ENCODE measurements around the gene U2AF1L4.
A peak's percentile ranks its signal among the peaks of the same experiment; 100 is the strongest.
"Not testable (repeated sequence)": the region's sequence is repeated elsewhere in the genome, so short reads cannot be mapped to it uniquely, and the experiment has no call there.

The U2AF1L4 gene

DNA sequence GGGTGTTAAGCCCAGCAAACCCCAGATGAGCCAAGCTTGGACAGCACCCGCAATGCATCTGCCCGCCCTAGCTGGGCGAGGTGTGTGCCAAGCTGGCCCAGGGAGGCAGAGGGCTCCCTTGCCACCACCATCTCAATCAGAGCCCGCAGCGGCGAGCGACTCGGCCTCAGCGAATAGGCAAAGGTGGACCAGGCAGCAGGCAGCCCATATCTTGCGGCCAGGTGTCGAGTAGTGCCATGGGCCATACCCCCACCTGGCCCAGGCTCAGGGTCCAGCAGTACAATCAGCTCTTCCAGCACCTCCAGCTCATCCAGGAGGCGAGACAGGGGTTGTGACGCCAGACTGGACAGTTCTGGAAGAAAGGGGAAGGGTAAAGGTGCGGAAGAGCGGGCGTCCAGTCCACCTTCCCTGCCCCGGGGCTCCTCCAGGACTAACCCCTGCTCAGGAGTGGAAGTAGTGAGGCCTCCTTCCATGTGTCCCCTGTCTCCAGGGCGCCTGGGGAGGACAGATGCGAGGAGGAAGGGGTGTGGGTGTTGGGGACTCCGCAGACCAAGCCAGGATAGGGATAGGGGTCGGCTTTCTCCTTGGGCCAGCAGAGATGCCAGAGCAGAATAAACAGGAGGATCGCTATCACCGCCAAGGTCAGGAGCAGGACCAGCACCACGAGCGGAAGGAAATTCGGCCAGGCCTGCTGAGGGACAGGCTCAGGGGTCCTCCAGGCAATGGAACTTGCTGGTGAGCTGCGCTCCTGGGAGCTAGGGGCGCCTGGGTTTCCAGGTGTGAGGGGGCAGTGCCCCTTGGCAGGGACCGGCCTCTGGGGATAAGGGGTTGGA, 5.7 kb downstream of the U2AF1L4 start:
- peak; percentile 45 for DNase-seq

DNA sequence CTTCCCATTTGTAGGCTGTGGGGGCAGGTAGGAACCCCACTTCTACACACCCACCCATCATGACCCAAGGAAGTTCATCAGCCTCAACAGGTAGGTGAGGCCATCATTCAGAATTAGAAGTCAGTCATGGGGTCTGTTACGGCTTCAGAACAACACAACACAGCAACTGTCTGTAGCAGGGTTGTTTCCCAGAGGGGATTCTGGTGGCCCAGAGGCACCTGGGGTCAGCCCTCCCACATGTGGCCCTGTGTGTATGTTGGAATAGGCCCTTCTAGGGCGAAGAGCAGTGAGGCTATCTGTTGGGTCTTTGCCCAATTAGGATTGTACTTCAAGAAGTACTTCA, 6.4 kb downstream of the U2AF1L4 start:
- DNase-seq: no peak

DNA sequence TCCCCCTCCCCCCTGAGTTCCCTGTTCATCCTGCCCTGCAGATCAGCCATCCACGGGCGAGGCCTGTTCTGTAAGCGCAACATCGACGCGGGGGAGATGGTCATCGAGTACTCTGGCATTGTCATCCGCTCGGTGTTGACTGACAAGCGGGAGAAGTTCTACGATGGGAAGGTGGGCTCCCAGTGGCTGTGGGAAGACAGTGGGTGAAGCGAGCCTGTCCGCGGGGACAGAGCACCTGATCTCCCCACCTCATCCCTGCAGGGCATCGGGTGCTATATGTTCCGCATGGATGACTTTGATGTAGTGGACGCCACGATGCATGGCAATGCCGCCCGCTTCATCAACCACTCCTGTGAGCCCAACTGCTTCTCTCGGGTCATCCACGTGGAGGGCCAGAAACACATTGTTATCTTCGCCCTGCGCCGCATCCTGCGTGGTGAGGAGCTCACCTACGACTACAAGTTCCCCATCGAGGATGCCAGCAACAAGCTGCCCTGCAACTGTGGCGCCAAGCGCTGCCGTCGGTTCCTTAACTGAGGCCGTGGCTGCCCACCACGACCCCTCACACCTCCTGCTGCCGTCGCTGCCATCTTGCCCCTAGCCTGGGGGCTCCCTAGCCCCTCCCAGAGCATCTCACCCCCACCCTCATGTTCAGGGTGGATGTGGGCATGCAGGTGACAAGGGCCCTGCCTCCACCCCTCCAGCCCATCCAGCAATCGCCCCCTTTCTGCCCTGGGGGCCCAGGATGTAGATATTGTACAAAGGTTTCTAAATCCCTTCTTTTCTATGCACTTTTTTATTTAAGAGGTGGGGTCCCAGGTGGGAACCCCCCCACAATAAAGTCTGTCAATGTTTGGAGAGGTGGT, 7.0 kb downstream of the U2AF1L4 start:
- no peak for DNase-seq

DNA sequence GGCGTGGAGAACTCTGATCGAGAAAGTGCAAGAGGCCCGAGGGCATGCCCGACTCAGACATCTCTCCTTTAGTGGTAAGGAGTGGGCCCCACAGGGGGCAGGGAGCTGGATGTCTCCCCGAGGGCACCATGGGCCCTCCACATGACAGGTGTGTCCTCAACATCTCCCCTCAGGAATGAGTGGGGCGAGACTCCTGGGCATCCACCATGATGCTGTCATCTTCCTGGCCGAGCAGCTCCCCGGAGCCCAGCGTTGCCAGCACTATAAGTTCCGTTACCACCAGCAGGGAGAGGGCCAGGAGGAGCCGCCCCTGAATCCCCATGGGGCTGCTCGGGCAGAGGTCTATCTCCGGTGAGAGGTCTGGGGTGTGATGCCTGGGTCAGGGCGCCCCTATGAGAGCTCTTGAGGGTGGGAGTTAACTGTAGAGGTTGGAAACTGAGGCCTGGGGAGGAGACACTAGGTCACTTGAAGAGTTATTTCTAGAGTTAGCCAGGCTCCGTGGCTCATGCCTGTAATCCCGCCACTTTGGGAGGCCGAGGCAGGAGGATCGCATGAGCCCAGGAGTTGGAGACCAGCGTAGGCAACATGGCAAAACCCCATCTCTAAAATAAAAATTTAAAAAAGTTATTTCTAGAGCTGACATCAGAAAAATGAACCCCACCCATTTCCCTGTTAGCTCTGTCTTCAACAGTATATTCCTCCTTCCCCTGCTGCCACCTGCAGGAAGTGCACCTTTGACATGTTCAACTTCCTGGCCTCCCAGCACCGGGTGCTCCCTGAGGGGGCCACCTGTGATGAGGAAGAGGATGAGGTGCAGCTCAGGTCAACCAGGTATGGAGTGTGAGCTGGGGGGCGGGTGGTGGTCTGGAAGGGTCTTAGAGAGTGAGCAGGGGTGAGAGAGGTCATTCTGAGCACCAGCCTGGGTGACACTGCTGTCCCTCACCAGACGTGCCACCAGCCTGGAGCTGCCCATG, 8.0 kb downstream of the U2AF1L4 start:
- no peak for DNase-seq

DNA sequence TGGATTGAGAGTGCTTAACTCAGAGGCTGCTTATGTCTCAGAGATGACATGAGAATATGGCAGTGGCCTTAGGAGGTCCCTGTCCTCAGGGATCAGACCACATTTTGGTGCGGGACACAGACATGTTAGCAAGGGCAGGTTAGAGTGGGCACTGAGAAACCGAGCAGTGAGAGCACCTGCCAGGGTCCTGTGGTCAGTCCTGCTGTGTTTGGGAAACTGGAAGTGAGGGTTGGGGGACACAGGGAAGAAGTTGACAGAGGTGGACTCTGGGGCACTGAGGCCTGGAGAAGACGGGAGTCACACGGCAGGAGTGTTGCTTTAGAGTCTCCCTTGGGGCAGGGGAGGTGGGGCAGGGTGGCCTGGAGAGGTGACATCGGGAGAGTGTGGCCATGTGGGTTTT, 10.3 kb downstream of the U2AF1L4 start:
- no peak for DNase-seq

DNA sequence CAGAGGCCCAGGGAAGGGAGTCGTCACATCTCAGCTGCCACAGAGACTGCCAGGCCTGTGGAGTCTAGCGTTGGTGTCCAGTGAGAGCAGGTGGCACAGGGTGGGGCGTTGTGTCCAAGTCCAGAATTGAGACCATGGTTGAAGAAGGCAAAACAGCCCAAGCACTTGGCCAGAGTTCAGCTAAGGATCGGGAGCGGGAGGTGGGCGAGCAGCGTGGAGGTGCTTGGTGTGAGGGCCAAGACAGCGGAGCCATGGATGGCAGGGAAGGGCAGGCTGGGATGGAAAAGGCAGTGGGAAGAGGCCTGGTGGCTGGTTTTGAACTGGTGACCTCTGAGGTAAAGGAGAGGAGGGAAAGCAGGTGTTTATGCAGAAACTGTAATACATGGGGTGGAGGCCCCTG, 10.9 kb downstream of the U2AF1L4 start:
- no peak for DNase-seq

DNA sequence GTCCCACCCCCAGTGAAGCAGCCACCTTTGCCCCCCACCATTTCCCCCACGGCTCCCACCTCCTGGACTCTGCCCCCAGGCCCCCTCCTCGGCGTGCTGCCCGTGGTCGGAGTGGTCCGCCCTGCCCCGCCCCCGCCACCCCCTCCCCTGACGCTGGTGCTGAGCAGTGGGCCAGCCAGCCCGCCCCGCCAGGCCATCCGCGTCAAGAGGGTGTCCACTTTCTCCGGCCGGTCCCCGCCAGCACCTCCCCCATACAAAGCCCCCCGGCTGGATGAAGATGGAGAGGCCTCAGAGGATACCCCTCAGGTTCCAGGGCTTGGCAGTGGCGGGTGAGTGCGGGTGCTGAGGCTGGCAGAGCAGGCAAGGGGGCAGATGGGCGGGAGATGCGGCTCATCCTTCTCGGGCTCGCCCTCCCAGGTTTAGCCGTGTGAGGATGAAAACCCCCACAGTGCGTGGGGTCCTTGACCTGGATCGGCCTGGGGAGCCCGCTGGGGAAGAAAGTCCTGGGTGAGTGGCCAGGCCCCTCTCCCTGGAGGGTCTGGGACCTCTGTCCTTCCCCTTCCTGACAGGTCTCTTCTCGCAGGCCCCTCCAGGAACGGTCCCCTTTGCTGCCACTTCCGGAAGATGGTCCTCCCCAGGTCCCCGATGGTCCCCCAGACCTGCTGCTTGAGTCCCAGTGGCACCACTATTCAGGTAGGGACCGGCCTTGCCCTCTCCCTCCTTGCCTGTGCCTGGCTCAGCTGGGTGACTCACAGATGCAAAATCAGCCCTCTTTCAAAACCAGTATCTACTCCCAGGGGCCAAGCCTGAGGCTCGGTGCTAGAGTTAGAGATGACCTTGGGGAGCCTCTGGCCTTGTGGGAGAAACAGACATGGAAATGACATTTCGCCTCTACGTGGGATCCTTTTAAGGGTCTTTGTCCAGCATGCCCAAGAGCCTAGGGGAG, 11.8 kb downstream of the U2AF1L4 start:
- DNase-seq: no peak

DNA sequence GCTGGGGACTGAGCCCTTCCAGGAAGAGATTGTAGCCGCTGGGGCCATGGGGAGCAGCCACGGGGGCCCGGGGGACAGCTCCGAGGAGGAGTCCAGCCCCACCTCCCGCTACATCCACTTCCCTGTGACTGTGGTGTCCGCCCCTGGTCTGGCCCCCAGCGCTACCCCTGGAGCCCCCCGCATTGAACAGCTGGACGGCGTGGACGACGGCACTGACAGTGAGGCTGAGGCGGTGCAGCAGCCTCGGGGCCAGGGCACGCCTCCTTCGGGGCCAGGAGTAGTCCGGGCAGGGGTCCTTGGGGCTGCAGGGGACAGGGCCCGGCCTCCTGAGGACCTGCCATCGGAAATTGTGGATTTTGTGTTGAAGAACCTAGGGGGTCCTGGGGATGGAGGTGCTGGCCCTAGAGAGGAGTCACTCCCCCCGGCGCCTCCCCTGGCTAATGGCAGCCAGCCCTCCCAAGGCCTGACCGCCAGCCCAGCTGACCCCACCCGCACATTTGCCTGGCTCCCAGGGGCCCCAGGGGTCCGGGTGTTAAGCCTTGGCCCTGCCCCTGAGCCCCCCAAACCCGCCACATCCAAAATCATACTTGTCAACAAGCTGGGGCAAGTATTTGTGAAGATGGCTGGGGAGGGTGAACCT, 12.6 kb downstream of the U2AF1L4 start:
- DNase-seq: no peak

DNA sequence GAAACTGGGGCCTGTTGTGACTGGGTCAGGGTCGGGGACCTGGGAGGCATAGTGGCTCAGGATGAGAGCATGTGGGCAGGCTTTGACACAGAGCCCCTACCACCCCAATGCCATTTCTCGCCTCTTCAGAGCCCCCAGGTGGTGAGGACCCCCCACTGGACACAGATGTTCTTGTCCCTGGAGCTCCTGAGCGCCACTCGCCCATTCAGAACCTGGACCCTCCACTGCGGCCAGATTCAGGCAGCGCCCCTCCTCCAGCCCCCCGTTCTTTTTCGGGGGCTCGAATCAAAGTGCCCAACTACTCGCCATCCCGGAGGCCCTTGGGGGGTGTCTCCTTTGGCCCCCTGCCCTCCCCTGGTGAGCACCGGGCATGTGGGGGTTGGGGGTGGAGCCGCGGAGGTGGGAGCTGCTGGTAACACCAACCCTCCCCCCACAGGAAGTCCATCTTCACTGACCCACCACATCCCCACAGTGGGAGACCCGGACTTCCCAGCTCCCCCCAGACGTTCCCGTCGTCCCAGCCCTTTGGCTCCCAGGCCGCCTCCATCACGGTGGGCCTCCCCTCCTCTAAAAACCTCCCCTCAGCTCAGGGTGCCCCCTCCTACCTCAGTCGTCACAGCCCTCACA, 13.3 kb downstream of the U2AF1L4 start:
- DNase-seq: no peak

DNA sequence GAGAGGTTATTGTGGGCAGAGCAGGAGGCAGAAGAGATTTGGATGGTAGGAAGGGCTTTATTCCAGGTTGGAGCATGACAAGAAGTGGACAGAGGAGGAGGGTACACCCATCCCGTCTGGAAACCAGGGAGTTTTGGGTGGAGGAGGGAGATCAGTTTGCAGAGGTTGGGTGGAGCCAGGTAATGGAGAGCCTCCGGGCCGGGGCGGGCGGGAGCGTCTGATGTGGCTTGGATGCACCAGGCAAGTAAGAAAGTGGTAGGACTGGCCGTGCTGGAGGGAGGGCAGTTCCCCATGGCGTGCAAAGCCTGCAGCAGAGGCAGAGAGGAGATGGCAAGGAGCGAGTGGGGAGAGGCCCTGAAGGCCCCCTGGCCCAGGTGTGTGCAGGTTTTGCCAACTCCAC, 13.9 kb downstream of the U2AF1L4 start:
- no peak for DNase-seq

DNA sequence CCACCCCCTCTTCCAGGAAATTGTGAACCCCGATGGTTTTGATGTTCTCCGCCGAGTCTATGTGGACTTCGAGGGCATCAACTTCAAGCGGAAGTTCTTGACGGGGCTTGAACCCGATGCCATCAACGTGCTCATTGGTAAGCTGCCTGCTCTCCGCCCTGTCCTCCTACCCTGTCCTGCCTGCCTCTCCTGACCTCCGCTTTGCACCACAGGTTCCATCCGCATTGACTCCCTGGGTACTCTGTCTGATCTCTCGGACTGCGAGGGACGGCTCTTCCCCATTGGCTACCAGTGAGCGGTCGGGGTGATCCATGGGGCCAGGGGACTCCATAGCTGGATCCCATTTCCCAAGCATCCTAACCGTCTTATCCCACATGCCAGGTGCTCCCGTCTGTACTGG, 14.9 kb downstream of the U2AF1L4 start:
- DNase-seq: no peak

DNA sequence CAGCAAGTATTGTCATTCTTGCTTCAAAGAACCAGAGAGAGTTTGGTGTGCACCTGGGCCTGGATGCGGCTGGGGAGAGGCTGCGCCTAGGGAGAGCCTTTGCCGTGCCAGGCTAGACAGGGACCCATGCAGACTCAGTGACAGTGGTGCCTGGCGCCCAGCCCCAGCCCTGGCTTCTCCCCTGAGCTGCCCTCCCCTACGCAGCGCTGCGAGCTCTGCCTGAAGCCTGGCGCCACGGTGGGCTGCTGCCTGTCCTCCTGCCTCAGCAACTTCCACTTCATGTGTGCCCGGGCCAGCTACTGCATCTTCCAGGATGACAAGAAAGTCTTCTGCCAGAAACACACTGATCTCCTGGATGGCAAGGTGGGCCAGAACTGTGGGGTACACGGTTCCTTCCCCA, 15.5 kb downstream of the U2AF1L4 start:
- DNase-seq: no peak

DNA sequence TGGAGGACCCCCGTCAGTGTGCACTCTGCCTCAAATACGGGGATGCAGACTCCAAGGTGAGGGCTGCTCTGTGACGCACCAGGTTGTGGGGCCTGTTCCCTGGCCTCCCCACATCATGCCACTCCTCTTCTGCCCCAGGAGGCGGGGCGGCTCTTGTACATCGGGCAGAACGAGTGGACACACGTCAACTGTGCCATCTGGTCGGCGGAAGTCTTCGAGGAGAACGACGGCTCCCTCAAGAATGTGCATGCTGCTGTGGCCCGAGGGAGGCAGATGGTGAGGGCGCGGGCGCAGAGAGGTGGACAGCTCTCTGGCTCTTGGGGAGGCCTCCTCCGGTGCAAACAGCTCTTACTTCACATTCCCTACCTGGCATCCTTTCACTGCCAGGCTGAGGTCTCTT, 16.2 kb downstream of the U2AF1L4 start:
- no peak for DNase-seq

DNA sequence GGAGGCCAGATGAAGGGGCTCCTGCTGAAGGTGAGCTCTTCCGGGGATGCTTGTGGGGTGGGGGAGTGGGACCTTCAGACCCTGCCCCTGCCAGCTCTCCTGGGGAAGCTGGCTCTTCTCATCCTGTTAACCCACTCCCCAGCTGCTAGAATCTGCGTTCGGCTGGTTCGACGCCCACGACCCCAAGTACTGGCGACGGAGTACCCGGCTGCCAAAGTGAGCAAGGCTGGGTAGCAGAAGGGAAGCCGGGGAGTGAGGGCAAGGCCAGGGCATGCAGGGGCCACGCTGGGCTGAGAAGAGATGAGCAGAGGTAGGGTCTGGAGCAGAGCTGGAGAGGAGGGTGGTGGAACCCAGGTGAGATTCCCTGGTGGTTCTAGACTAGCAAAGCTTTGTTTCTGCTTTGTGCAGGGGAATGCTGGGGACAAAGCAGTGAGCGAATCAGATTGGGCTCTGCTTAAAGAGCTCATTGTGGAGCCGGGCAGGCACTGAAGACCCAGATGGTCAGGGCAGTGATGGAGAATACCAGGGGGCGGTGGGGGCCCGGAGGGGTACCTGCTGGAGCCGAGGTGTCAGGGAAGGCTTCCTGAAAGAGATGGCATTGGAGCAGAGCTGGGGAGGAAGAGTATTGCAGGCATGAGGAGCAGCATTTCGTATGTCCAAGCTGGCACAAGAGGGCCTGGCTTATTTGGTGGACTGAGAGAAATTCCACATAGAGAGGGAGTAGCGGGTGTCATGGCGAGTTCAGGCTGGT, 17.1 kb downstream of the U2AF1L4 start:
- no peak for DNase-seq

DNA sequence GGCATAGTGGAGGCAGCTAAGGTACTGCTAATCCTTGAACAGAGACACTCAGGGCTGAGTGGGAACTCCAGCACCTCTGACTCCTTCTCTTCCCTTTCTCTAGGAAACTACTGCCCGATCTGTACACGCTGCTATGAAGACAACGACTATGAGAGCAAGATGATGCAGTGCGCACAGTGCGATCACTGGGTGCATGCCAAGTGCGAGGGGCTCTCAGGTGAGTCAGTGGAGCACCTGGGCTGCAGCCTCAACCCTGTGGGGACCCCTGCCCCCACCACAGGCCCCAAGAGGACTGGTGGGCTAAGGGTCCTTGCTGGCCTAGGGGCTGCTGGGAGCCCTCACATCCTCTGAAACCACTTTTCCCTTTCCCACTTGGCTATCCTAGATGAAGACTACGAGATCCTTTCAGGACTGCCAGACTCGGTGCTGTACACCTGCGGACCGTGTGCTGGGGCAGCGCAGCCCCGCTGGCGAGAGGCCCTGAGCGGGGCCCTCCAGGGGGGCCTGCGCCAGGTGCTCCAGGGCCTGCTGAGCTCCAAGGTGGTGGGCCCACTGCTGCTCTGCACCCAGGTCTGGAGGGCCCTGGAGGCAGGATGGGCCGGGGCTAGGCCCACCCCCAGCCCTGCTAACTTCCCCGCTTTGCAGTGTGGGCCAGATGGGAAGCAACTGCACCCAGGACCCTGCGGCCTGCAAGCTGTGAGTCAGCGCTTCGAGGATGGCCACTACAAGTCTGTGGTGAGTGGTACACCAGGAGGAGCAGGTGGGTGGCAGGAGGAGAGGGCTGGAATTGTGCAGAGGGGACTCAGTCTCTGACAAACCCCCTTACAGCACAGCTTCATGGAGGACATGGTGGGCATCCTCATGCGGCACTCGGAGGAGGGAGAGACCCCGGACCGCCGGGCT, 17.9 kb downstream of the U2AF1L4 start:
- no peak for DNase-seq

DNA sequence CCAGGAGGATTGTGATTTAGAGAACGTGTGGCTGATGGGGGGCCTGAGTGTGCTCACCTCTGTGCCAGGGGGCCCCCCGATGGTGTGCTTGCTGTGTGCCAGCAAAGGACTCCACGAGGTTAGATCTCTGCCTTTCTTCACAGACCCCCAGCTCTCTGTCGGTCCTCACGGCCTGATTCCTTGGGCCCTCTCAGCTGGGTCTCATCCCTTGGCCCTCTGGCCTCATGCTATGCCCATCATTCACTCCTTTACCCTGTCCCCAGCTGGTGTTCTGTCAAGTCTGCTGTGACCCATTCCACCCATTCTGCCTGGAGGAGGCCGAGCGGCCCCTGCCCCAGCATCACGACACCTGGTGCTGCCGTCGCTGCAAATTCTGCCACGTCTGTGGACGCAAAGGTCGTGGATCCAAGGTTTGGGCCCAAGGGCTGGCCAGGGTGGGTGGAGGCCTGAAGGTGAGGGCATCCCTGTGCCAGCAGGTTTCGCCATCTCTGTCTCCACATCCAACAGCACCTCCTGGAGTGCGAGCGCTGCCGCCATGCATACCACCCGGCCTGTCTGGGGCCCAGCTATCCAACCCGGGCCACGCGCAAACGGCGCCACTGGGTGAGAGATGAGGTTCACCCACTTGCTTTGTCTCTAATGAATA, 19.9 kb downstream of the U2AF1L4 start:
- no peak for DNase-seq

DNA sequence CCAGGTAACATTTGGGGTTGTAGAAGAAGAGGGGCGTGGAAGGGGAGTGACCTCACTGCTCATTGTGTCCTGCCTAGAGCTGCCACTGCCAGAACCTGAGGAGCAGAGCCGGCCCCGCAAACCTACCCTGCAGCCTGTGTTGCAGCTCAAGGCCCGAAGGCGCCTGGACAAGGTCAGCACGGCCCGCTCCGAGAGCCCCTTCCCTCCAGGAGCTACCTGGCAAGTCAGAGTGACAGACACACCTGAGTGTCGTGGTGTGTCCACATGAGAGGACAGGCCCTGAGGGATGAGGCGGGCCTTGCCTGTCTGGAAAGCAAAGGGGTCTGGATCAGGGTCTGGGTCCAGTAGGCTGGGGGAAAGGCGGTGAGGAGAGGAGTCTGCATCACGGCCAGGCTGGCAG, 20.7 kb downstream of the U2AF1L4 start:
- no peak for DNase-seq

DNA sequence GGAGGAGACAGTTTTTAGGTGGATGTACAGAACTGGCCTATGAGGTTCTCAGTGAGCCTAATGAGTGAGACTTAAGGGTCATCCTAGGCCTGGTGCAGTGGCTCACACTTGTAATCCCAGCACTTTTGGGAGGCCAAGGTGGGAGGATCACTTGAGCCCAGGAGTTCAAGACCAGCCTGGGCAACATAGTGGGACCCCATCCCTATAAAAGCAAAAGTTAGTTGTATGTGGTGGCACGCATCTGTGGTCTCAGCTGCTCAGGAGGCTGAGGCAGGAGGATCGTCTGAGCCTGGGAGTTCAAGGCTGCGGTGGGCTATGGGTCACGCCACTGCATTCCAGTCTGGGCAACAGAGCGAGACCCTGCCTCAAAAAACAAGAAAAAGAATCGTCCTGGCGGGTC, 21.1 kb downstream of the U2AF1L4 start:
- DNase-seq: not testable (repeated sequence)

DNA sequence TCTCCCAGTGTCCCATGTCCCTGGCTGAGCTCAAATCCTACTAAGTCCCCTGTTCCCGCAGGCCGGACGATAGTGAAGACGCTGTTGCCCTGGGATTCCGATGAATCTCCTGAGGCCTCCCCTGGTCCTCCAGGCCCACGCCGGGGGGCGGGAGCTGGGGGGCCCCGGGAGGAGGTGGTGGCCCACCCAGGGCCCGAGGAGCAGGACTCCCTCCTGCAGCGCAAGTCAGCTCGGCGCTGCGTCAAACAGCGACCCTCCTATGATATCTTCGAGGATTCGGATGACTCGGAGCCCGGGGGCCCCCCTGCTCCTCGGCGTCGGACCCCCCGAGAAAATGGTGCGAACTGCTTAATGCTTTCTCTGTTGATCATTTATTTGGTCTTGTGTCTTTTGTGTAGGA, 21.5 kb downstream of the U2AF1L4 start:
- no peak for DNase-seq
